Islet of Langerhans (tissue), 1 donor: Measurements from ENCODE around the gene THOC7.
A peak's percentile ranks its signal among the peaks of the same experiment; 100 is the strongest.

ENCODE experiments used
- FAIRE-seq: peaks from one replicate; lab custom pipeline; 2011; peaks lifted over from hg19 to GRCh38; lab: Jason Lieb, UNC

THOC7 gene

DNA sequence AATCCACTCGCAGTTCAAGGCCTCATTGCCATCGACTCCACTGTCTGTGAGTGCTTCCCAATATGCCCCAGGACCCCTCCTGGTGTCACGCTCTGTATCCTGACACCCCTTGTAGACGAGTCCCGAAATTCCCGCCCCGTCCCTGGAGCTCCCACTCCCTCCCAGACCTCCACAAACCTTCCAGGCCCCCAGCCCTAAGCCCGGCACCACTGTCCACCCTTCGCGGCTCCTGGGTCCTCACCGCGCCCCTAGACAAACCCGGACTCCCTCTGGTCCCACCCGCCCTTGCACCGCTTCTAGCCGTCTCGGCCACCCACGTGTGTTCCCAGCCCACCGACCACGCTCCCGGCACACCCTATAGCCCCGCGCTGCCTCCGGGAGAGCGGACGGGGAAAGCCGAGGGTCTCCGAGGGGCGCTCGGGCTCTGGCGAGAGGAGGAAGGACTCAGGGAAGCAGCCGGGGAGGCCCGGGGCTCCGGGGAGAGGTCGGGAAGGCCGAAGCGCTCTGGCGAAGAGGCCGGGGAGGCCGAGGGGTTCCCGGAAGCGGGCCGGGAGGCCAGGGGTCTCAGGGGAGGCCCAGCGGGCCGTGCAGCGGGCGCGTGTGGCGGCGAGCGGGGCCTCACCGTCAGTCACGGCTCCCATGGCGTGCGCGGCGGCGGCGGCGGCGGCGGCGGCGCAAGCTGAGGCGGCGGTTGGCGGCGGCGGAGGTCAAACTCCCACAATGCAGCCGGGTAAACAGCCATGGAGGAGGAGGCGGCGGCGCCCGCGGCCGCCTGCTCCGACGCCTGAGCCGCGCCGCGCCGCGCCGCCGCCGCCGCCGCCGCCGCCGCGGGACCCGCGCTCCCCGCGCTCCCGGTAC is at the start of gene THOC7, which contains the start of gene ATXN7:
TSS of gene THOC7 (minus strand) at position 656 of the 858 bp plus-strand sequence. CDS start at position 641, 15 bp downstream.
TSS of gene ATXN7 (plus strand) at position 718 of the 858 bp plus-strand sequence. CDS start 48,732 bp downstream, outside the sequence.
- FAIRE-seq, result no peak

DNA sequence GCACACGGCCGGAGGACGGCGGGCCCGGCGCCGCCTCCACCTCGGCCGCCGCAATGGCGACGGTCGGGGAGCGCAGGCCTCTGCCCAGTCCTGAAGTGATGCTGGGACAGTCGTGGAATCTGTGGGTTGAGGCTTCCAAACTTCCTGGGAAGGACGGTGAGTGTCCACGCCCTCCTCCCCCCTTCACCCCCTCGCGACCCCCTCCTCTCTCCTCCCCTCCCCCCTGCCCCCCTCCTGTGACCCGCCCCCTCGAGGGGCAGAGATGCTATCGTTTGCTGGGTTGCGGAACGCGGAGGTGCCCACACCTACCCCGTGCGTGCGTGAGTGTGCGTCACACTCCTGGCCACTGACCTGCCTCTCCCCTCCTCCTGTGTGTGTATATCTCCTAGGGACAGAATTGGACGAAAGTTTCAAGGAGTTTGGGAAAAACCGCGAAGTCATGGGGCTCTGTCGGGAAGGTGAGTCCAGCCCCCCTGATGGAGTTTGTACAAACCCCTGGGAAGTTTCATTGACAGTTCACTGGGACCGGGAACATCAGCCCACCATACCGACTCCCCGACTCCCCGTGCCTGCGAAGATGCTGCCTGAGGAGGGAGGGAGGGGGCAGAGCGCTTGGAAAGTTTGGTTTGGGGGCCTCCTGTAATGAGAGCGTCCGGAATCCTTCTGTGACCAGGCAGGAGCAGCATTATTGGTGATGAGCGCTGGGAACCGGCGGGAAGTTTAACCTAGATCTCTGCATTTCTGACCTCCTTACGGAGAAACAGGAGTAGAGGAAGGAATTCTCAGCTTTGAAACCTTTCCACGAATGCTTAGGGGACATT is 49.4 kb upstream of the THOC7 start:
- FAIRE-seq, result no peak

DNA sequence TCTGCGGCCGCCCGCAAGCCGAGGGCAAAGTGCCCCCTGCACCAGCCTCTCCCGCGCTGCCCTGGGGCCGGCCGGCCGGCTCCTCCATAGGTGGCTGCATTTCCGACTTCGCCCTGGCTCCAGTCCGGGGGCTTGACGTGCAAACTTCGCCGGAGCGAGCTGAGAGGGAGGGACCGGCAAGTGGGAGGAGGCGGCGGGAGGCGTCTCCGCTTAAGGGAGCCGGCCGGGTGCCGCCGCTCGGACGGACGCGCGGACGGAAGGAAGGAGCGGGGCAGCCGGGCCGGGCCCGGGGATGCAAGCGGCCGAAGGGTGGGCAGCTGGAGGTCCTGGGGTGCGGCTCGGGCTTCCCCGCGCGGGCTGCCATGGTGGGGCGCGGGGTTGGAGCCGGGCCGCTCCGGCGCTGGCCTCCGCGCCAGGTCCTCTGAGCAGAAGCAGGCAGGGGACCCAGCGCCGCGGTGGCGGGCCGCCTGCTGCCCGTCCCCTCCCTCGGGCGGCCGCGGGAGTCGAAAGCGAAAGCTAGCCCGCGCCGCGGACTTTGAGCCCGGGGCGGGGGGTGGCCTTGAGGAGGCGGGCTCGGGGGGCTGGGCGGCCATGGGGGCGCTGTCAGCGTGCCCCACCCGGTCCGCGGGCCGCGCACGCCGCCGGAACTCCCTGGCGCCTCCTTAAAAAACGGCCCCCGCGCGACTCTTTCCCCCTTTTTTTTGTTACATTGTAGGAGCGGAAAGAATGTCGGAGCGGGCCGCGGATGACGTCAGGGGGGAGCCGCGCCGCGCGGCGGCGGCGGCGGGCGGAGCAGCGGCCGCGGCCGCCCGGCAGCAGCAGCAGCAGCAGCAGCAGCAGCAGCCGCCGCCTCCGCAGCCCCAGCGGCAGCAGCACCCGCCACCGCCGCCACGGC is 48.5 kb upstream of the THOC7 start, which contains the start of gene SCAANT1:
TSS of gene SCAANT1 (minus strand) at position 511 of the 895 bp plus-strand sequence.
- no peak for FAIRE-seq

DNA sequence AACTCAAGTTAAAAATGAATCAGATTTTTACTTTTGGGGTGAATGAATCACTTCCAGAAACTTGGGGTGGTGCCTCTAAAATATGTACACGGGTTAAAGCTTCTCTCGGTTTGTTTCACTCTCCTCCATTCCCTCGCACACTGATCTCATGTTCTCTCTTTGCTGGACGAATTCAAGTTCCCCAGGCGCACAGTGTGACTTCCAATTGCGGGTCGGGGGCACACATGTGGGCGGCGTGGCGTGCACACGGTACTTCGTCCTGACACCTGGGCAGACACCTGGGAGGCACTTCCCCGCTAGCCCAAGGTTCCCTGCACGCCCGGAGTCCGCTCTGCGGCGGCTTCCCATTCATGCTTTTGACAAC is 47.9 kb upstream of the THOC7 start:
- no peak for FAIRE-seq

DNA sequence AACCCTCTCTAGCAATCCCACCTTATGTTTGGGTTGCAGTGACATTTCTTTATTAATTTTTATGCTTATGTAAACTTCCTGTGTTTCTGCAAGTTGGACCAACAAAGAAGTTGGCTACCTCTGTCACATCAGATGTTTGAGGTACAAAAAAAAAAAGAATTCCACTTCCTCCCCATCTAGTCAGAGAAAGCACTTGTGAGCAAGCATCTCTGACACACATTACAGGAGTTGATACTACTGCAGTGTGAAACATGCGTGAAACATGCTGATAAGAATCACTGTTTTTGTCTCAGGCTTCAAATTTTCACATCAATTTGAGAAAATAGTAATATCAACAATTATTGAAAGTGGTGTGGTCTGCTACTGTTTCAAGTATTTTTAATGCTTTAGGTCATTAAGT is 47.3 kb upstream of the THOC7 start:
- FAIRE-seq, result peak; percentile 55

DNA sequence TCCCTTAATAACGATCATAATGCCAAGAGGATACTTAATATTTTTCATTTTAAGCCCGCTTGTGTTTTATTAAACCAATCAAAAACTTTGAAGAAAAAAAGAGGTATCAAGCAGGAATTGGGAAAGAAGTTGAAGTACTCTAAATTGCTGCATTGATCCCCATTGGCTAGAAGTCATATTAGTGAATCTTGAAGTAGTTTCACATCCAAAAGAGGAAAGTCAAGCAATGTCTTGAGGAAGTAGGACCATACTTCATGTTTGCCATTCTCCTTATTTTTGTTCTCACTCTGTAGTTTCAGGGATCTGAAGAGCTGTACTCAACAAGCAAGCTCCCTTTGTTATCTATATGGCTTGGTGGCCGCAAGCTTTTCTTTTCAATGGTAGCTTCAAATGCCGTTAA is 46.4 kb upstream of the THOC7 start:
- peak; percentile 17 for FAIRE-seq

DNA sequence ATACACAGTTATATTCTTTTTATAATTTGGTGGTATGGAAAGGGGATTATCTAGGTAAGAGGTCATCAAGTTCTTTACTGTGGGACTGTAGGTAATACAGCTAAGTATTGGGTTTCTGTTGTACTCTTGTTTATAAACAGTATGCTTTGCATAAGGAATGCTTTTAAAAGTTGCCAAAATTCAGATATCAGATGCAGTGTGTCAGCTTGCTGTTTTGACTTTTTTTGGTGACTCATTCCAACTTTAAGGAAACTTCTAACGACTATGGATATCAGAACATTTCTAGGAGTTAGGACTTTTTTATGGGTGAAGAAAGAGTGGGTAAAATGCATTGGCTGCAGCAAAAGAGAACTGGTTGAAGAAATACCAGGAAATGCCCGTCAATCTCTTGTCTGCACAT is 45.8 kb upstream of the THOC7 start:
- FAIRE-seq, result no peak

DNA sequence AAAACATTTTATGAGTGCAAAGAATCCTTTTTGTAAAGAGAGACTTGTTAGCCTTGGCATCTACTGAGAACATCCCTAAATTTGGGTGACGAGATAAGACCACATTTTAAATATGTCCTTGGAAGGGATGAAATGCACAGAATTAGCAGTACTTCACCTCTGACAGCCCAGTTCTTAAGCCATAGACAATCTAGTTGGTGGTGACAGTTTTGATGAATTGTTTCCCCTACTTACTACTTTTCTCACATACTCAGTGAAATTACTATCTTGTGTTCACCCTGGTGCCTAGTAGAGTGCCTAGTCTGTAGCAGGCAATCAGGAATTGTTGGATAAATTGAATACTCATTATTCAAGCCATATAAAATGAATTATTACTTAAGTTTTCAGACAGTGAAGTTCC is 45.2 kb upstream of the THOC7 start:
- no peak for FAIRE-seq

DNA sequence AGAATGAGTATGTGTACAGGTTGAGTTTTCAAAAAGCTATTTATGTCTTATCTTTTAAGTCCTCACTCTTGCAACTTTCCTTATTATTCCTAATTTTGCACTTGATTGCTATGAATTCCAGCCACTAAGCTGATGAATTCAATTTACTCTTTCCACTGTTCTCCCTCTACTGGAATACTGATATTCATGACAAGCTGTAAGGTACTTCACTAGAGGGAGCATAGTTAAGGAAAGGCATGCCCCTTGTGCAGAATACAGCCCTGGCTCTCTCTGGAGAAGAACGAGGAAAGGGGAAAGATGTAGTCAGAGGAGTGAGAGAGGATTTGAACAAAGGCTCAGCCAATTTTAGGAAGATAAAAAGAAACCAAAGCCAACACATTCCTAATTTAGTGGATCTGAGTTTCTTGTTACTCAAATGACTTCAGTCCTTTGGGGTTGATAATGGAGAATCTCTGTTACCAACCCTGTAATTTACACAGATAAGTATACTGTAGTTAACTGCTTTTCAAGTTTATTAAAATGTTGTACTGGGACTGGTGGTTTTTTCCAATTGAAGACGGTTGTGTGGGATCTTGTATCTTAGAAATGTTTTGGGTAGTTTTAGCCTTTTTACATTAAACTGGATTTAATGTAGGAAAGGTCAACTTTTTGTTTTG is 44.6 kb upstream of the THOC7 start:
- no peak for FAIRE-seq

DNA sequence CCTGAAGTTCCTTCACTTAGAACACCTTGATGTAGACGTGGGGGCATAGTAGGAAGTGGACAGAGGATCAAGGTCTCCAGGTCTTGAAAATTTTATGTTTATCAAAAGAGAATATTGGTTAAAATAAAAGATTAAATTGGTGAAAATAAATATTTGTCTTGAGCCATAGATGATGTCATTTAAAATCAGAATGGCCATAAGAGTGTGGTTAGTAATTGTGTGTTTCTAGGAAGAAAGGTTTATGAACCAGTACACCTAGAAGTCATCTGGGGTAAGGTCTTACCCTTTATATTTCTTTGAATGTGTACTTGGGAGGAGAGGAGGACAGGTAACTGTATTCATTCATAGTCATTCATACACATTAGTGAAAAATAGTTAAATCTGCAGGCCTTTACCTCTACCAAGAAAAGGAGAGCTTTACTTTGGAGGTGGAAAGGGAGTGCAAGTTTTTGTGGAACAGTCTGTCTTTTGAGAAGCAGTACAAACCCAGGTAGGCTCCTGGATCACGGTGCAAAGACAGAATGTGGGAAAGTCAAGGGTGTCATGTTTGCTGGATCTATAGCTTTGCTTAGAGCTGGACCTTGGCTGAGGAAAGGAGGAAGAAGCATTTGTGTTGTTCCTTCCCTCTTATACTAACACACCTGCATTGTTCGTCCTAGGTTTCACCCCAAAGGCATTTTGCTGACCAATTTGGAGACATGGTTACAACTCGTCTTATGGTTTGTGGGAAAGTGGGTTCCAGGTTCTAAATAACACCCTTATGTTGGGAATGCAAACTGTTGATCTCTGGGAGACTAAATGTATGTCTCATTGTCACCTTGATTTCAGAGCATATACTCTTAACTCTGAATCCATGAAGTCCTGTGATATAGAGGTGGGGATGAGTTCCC is 42.4 kb upstream of the THOC7 start:
- FAIRE-seq, result no peak

DNA sequence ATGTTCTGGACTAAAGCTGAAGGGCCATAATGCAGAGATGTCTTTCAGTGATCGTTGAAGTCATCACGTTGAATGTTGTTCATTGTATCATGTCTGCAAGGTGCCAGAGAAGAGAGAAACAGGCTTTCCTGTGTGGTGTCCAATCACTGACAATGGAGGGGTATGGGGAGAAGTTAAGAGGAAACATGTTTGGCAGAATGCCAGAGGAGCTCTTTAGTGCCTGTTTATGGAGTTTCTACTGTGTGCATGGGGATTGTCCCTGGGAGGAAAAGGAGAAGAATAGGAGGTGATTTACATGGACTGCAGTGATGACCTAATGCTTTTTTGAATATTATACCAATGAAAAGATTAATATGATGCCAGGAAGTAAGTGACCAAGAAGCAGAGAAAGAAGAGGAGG is 36.9 kb upstream of the THOC7 start:
- FAIRE-seq, result no peak

DNA sequence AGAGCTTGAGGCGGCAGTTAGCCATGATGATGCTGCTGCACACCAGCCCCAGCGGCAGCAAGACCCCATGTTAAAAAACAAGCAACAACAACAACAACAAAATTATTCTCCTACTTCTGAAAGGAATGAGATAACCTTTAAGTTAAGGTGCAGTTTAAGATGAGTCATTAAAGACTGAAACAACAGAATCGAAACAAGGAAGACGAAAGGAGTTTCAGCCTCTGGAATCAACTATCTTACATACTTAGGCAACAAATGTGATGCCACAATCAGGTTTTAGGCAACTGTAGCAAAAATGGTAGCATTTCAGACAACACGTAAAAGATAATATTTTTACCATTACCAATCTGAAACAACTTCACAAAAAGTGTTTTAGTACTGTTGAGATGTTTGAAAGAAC is 36.4 kb upstream of the THOC7 start:
- FAIRE-seq, result no peak

DNA sequence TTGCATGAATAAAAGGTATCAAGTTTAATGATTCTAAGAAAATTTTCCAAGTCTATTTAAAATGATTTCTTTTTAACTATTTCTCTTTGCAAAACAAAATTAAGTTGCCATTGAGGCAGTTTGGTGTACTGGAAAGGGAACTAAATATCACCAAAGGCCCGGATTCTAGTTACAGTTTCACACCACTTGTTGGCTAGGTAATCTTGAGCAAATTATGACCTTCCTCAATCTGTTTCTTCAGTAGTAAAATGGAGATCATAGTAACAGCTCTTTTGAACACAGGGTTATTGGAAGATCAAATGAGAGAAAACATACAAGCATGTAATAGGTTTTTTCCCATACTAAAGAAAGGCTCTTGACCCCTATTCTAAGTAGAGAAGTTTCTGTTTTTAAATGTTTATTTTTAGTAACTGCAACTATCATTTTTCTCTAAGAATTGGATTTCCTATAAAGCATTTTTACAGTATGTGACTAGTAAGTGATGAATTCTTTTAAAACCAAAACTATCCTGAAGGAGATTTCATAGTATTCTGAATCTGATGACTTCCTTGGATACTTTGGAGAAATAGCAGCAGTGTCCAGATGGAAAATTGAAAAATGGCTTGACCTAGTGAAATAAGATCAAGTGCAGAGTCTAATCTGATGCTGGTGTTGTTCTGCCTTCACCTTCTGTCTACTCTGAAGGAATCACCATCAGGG is 32.9 kb upstream of the THOC7 start:
- FAIRE-seq, result no peak

DNA sequence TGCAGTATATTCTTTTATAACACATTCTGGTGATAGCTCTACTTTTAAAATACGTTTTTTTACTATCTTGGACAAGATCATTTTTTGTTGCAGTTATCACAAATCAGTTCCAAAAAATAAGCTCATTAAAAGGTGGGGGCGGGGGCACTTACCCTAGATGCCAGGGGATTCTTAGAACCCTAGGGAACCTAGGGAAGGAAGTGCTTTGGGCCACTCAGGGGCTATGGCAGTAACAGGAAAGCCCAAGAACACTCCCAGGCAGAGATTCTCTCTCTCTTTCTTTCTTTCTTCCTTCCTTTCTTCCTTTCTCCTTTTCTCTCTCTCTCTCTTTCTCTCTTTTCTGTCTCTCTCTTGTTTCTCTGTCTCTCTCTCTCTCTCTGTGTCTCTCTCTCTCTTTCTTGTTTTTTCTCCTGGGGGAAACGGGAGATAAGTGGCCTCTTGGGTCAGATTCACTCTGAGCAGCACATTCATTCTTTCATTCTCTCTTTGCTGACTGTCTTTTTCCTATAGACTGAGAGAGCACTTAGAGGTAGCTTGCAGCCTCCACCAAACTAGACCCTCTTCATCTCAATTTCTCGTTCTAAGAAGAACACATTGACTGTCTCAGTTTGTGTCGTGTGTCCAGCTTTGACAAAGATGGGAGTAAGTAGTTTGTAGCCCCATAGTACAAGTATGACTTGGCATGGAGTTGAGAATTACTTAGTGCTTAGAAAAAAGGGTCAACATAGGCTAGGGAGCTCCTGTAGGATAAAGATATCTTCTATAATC is 32.0 kb upstream of the THOC7 start:
- FAIRE-seq, result no peak

DNA sequence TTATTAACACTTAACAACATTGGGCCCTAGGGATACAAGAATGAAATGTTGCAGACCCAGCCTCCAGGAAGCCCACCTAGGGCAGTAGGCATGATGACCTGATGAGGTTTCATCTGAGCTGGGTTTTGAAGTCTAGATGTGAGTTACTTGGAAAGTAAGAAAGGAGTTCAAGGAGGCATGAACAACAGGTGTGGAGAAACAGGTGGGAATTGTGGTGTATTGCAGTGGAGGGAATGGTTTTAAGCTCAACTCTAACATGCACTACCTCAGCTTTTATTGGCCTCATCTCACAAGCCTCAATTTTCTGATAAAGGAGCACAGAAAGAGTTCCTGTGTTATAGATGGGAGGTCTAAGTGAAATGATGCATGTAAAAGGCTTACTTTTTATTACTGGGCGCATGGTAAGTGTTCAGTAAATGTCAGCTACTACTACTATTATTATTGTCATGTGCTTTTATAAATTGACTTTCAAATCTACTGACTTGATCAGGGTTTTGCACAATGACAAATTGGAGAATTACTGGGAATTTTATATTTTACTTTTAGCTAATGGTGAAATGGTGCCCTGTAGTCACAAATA is 29.3 kb upstream of the THOC7 start:
- no peak for FAIRE-seq

DNA sequence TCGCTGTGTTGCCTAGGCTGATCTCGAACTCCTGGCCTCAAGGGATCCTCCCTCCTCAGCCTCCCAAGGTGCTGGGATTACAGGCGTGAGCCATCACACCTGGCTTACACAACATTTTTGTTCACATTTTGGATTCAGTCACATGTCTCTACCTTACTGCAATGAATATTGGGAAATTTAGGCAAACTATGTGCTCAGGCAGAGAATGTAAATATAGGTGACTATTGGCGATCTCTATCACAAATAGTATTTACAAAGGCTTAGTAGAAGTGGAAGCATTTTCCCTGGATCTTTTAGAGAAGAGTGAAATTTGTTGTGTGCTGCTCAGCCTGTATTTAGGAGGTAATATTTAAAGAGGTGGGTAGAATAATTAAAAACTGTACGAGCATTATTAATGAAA is 27.9 kb upstream of the THOC7 start:
- FAIRE-seq, result no peak

DNA sequence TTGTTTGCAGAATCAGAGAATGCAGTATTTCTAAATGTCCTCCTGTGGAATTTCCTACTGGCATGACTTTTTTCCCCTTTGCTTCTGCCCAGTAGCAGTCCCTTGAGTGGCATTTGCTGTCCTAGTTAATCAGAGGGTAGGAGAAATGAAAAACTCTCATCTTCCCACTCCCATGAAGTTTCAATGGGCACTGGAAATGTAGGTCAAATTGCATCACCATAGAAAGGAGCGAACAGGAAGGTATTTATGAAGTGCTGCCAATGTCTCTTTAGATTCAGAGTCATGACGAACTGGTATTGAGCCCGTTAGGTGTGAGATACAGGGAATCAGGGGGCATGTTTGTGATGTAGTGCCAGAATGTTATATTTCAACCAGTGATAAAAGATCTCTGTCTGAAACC is 23.3 kb upstream of the THOC7 start:
- FAIRE-seq, result no peak

DNA sequence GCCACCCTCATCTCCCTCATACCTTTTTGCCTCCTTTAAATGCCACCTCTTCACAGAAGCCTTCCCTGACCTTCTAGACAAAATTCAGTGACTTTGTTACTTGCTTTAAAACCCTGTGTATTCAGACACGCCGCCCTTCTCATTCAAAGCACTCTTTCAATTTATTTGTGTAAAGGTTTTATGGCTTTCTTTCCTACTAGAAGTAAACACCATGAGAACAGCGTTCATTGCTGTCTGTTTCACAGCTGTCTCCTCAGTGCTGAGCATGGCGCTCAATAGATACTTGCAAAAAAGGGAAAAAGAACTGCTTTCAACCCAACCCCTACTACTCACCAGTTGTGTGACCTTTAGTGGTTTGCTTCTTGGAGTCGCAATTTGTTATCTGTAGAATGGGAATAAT is 17.0 kb upstream of the THOC7 start:
- no peak for FAIRE-seq
